Glomerular visceral epithelial cell (primary cell): Measurements from ENCODE around the gene PEX5L.
"Not testable (repeated sequence)": the region's sequence is repeated elsewhere in the genome, so short reads cannot be mapped to it uniquely, and the experiment has no call there.

Source experiments
- DNase-seq: peaks from one replicate; pipeline ENCODE4 v3.0.0-alpha.2; 2016; ENCODE audit errors: extremely low spot score

PEX5L gene

GRCh38 chr3:180011927-180012326 lies 24.8 kb downstream of the PEX5L start:
- no peak for DNase-seq

- not testable (repeated sequence) for DNase-seq
These were observed 28.4 kb downstream of the PEX5L start for GRCh38 chr3:180008318-180008717.

GRCh38 chr3:180004542-180004941 lies 32.2 kb downstream of the PEX5L start:
- no peak for DNase-seq

- DNase-seq, result no peak
These were observed 34.7 kb downstream of the PEX5L start for GRCh38 chr3:180002006-180002405.

- no peak for DNase-seq
These were observed 36.2 kb downstream of the PEX5L start for GRCh38 chr3:180000500-180000899.

GRCh38 chr3:179995406-179995805 lies 41.3 kb downstream of the PEX5L start:
- DNase-seq, result no peak

GRCh38 chr3:179991883-179992282 lies 44.9 kb downstream of the PEX5L start:
- DNase-seq, result no peak

GRCh38 chr3:179991104-179991503 lies 45.6 kb downstream of the PEX5L start:
- DNase-seq, result no peak

GRCh38 chr3:179981646-179982045 lies 55.1 kb downstream of the PEX5L start:
- no peak for DNase-seq

- no peak for DNase-seq
These were observed 59.4 kb downstream of the PEX5L start for GRCh38 chr3:179977356-179977755.

- no peak for DNase-seq
These were observed 62.8 kb downstream of the PEX5L start for GRCh38 chr3:179973931-179974361.

GRCh38 chr3:179972881-179973423 lies 63.8 kb downstream of the PEX5L start:
- DNase-seq, result no peak

- DNase-seq, result no peak
These were observed 65.5 kb downstream of the PEX5L start for GRCh38 chr3:179971280-179971679.

GRCh38 chr3:179970746-179971145 lies 66.0 kb downstream of the PEX5L start:
- no peak for DNase-seq

- DNase-seq, result no peak
These were observed 67.2 kb downstream of the PEX5L start for GRCh38 chr3:179969525-179969924.

GRCh38 chr3:179967622-179968021 lies 69.1 kb downstream of the PEX5L start:
- no peak for DNase-seq

- no peak for DNase-seq
These were observed 71.8 kb downstream of the PEX5L start for GRCh38 chr3:179964890-179965289.

- no peak for DNase-seq
These were observed 73.9 kb downstream of the PEX5L start for GRCh38 chr3:179962629-179963387.

- DNase-seq, result no peak
These were observed 75.0 kb downstream of the PEX5L start for GRCh38 chr3:179961703-179962078.

GRCh38 chr3:179961071-179961702 lies 75.5 kb downstream of the PEX5L start:
- DNase-seq, result no peak

- no peak for DNase-seq
These were observed 78.0 kb downstream of the PEX5L start for GRCh38 chr3:179958759-179959158.

- no peak for DNase-seq
These were observed 78.6 kb downstream of the PEX5L start for GRCh38 chr3:179958143-179958542.

GRCh38 chr3:179957264-179957845 lies 79.4 kb downstream of the PEX5L start:
- DNase-seq, result no peak
